PC-3 (cell line): ENCODE results near the gene ZNF496. TPM values are rescaled to one million over a fixed set of nuclear protein-coding genes. Genes with fewer than 3 reads are reported as not detected.

Source experiments
- ATAC-seq: fragments of 200-7000 bp; cut with Tn5 transposase; 2 replicates; pipeline ENCODE4 v1.9.1; 2020; ENCODE audit warnings: mild to moderate bottlenecking, moderate library complexity
- BruUV-seq: library from RNA; stranded (reverse); fragments of 400-500 nt; replicated peaks from 2 replicates; lab custom pipeline; 2021; lab: Mats Ljungman, UMichigan
- CTCF ChIA-PET: fragments of 300-600 bp; sonication (Branson Sonifier 250); formaldehyde crosslinking; loops from one replicate; lab custom pipeline; 2022; ENCODE audit warnings: antibody characterized with exemption; lab: Charles Lee
- POLR2A ChIA-PET: fragments of 300-600 bp; sonication (Branson Sonifier 250); formaldehyde crosslinking; loops from one replicate; lab custom pipeline; 2022; ENCODE audit warnings: antibody characterized with exemption; ENCODE audit not compliant: unreplicated experiment; lab: Charles Lee
- DNase-seq: peaks from one replicate; pipeline ENCODE4 v3.0.0-alpha.2; 2015
- H2AFZ ChIP-seq: fragments of 300-600 bp; sonication (generic); 2 replicates; pipeline ENCODE4 v1.6.0; 2016; ENCODE audit warnings: antibody characterized with exemption, low read length
- H3F3A ChIP-seq: fragments of 300-600 bp; sonication (generic); one replicate; pipeline ENCODE4 v1.6.0; 2017; ENCODE audit warnings: antibody characterized with exemption, low read length, control low read depth, mild to moderate bottlenecking; ENCODE audit not compliant: unreplicated experiment
- H3K27ac ChIP-seq: fragments of 300-600 bp; sonication (generic); 2 replicates; pipeline ENCODE4 v1.5.1; 2016; ENCODE audit warnings: mild to moderate bottlenecking, low read length
- H3K27me3 ChIP-seq: fragments of 300-600 bp; sonication (generic); 2 replicates; pipeline ENCODE4 v1.6.1; 2016; ENCODE audit warnings: low read length, mixed read lengths
- H3K36me3 ChIP-seq: fragments of 300-600 bp; sonication (generic); 2 replicates; pipeline ENCODE4 v1.6.1; 2016; ENCODE audit warnings: low read depth, mixed run types, low read length, mixed read lengths
- H3K4me1 ChIP-seq: fragments of 300-600 bp; sonication (generic); 2 replicates; pipeline ENCODE4 v1.5.1; 2016; ENCODE audit warnings: low read length; ENCODE audit not compliant: insufficient read depth
- H3K4me2 ChIP-seq: fragments of 300-600 bp; sonication (generic); 2 replicates; pipeline ENCODE4 v1.6.0; 2016; ENCODE audit warnings: low read length
- H3K4me3 ChIP-seq: fragments of 300-600 bp; sonication (generic); 2 replicates; pipeline ENCODE4 v1.5.1; 2016; ENCODE audit warnings: mild to moderate bottlenecking, low read length, mixed read lengths
- H3K79me2 ChIP-seq: fragments of 300-600 bp; sonication (generic); 2 replicates; pipeline ENCODE4 v1.6.1; 2017; ENCODE audit warnings: low read length, mixed read lengths
- H3K9ac ChIP-seq: fragments of 300-600 bp; sonication (generic); 2 replicates; pipeline ENCODE4 v1.6.0; 2016; ENCODE audit warnings: mild to moderate bottlenecking, low read length
- H3K9me2 ChIP-seq: fragments of 300-600 bp; sonication (generic); replicated peaks from 2 replicates; pipeline ENCODE4 v1.6.1; 2016; ENCODE audit warnings: mixed run types, low read length, mixed read lengths
- H3K9me3 ChIP-seq: fragments of 300-600 bp; sonication (generic); 2 replicates; pipeline ENCODE4 v1.6.1; 2016; ENCODE audit warnings: low read length, mixed read lengths
- H4K20me1 ChIP-seq: fragments of 300-600 bp; sonication (generic); 2 replicates; pipeline ENCODE4 v1.6.1; 2016; ENCODE audit warnings: low read length, mixed read lengths
- CTCF ChIP-seq: fragments of 300-600 bp; sonication (generic); conservative IDR thresholded peaks from 2 replicates; pipeline ENCODE4 v1.5.1; 2017; ENCODE audit warnings: antibody characterized with exemption, low read depth, mild to moderate bottlenecking, low read length
- EZH2 ChIP-seq: fragments of 300-600 bp; sonication (generic); IDR thresholded peaks from one replicate; pipeline ENCODE4 v1.6.1; 2017; ENCODE audit warnings: antibody characterized with exemption, mild to moderate bottlenecking, low read length; ENCODE audit not compliant: unreplicated experiment
- EZH2phosphoT487 ChIP-seq: fragments of 300-600 bp; sonication (generic); IDR thresholded peaks from 2 replicates; pipeline ENCODE4 v1.6.1; 2018; ENCODE audit warnings: mild to moderate bottlenecking, antibody characterized with exemption, low read length, borderline replicate concordance
- intact Hi-C: fragments of 100-400 bp; cut with micrococcal nuclease; formaldehyde crosslinking; loops from 2 replicates; pipeline ENCODE4 v1.9.0; 2023
- total RNA-seq: library from RNA; depleted of rRNA; stranded (reverse); fragments of >200 nt; gene quantifications from 2 replicates; pipeline ENCODE4 v1.2.3, GENCODE V29; 2014

ZNF496 gene
- total RNA-seq, 1 experiment from 2014 or later: 79.4 TPM

GRCh38 chr1:247326411-247327130 lies 5.1 kb downstream of the ZNF496 start:
- Histone ChIP-seq H3K27ac (no peak overlapping the region), H3K4me1 (peaks cover 10% of the 10 kb centered on the region), H3K36me3 (peaks cover 64% of the 10 kb centered on the region), H4K20me1 (peaks cover 5% of the 10 kb centered on the region; the same call in 1 of the 2 replicates), H3K79me2 (peaks cover 47% of the 10 kb centered on the region), H3K9ac (no peak overlapping the region), H3K4me3 (no peak overlapping the region), H3K4me2 (no peak overlapping the region), H3K9me2 (no peaks in the 10 kb centered on the region), H3K9me3 (no peaks in the 10 kb centered on the region), H3F3A (no peaks in the 10 kb centered on the region), H3K27me3 (no peaks in the 10 kb centered on the region), H2AFZ (no peak overlapping the region)
- no peak for DNase-seq
- ATAC-seq: no peak
- CTCF ChIA-PET: no interaction called here
- intact Hi-C loops: no loop called here
- no TSS peak for BruUV-seq
- POLR2A ChIA-PET: no interaction called here
- TF ChIP-seq EZH2: no peak
- no peak for TF ChIP-seq EZH2phosphoT487
- no peak for TF ChIP-seq CTCF

- CTCF ChIA-PET: no interaction called here
- DNase-seq (no peak), ATAC-seq (no peak)
- H3K36me3 ChIP-seq: peaks cover 79% of the 10 kb centered on the region
- POLR2A ChIA-PET: no interaction called here
- no peak overlapping the region for H3K9ac ChIP-seq
- no peaks in the 10 kb centered on the region for H3F3A ChIP-seq
- TF ChIP-seq CTCF (no peak), EZH2 (no peak), EZH2phosphoT487 (no peak)
- no peak overlapping the region for H3K4me3 ChIP-seq
- no TSS peak for BruUV-seq
- H3K27ac ChIP-seq: no peak overlapping the region
- H3K4me1 ChIP-seq: peaks cover 2% of the 10 kb centered on the region
- intact Hi-C loops: no loop called here
- no peaks in the 10 kb centered on the region for H3K9me2 ChIP-seq
- no peak overlapping the region for H2AFZ ChIP-seq
- peaks cover 31% of the 10 kb centered on the region for H3K79me2 ChIP-seq
- H4K20me1 ChIP-seq: peaks cover 4% of the 10 kb centered on the region; the same call in 1 of the 2 replicates
- no peaks in the 10 kb centered on the region for H3K9me3 ChIP-seq
- H3K4me2 ChIP-seq: no peak overlapping the region
- H3K27me3 ChIP-seq: no peaks in the 10 kb centered on the region
These were observed 6.7 kb downstream of the ZNF496 start for GRCh38 chr1:247324923-247325322.

- H3K36me3 ChIP-seq: peaks cover 78% of the 10 kb centered on the region
- H3K27me3 ChIP-seq: no peaks in the 10 kb centered on the region
- H3K4me3 ChIP-seq: no peak overlapping the region
- CTCF ChIA-PET: no interaction called here
- H3K4me2 ChIP-seq: no peak overlapping the region
- BruUV-seq: no TSS peak
- no peaks in the 10 kb centered on the region for H3K4me1 ChIP-seq
- POLR2A ChIA-PET: no interaction called here
- TF ChIP-seq CTCF (no peak), EZH2 (no peak), EZH2phosphoT487 (no peak)
- no peak overlapping the region for H3K27ac ChIP-seq
- no peaks in the 10 kb centered on the region for H3K9me3 ChIP-seq
- H3K9ac ChIP-seq: no peak overlapping the region
- ATAC-seq (no peak), DNase-seq (no peak)
- no peak overlapping the region for H2AFZ ChIP-seq
- H3K79me2 ChIP-seq: peaks cover 25% of the 10 kb centered on the region
- H4K20me1 ChIP-seq: peaks cover 4% of the 10 kb centered on the region; the same call in 1 of the 2 replicates
- H3F3A ChIP-seq: no peaks in the 10 kb centered on the region
- no peaks in the 10 kb centered on the region for H3K9me2 ChIP-seq
- intact Hi-C loops: no loop called here
These were observed 7.4 kb downstream of the ZNF496 start for GRCh38 chr1:247324204-247324787.
